Measurements from ENCODE around the gene ORAI2.
A peak's percentile ranks its signal among the peaks of the same experiment; 100 is the strongest.
"Not testable (repeated sequence)": the region's sequence is repeated elsewhere in the genome, so short reads cannot be mapped to it uniquely, and the experiment has no call there.

ORAI2 gene

GRCh38 chr7:102450242-102450641 is 16.9 kb downstream of the ORAI2 start:
- peak; percentile 64 for DNase-seq (ENCODE audit: low spot score)
- in situ Hi-C loops (cut with MboI; ENCODE audit: low pct_unique_long_range_greater_than_20kb, low sequenced_read_pairs, unreplicated experiment): no loop called here
- TF ChIP-seq, protein P1, sequence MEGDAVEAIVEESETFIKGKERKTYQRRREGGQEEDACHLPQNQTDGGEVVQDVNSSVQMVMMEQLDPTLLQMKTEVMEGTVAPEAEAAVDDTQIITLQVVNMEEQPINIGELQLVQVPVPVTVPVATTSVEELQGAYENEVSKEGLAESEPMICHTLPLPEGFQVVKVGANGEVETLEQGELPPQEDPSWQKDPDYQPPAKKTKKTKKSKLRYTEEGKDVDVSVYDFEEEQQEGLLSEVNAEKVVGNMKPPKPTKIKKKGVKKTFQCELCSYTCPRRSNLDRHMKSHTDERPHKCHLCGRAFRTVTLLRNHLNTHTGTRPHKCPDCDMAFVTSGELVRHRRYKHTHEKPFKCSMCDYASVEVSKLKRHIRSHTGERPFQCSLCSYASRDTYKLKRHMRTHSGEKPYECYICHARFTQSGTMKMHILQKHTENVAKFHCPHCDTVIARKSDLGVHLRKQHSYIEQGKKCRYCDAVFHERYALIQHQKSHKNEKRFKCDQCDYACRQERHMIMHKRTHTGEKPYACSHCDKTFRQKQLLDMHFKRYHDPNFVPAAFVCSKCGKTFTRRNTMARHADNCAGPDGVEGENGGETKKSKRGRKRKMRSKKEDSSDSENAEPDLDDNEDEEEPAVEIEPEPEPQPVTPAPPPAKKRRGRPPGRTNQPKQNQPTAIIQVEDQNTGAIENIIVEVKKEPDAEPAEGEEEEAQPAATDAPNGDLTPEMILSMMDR (IDR thresholded peaks at IDR 0.05; ENCODE audit: extremely low read depth, insufficient read depth, missing control alignments): peak; percentile 54

DNA sequence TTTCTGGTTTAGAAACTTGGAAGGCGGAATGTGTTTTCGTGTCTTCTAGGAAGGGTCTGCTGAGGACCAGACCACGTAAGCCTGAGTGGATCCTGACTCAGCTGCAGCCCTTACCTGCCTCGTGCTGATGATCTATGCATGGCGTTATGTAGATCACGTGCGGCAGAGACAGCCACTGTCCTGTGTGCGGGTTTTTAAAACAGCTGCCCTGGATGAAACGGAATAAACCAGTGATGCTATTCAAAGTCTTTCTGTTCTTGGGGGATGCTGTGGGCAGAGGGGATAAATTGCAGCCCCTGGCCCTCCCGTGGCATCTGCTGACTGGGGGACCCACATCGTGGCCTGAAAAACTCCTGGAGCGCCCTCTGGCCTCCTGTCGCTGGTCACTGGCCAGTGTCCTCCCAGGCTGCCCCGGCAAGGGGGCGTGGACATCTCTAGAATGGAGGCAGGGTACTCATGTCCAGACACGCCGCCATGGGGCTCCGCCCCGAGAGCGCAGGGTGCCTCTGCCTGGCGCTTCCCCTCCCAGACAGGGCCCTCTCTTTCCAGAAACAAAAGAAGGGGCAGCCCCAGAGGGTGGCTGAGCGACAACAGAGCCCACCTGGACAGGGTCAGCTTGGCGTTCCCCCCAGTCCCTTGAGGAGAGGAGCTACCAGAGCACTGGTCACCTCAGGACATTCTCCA is 18.1 kb downstream of the ORAI2 start:
- TF ChIP-seq, protein P1 (IDR thresholded peaks at IDR 0.05; ENCODE audit: extremely low read depth, insufficient read depth, missing control alignments): no peak
- in situ Hi-C loops (cut with MboI; ENCODE audit: low pct_unique_long_range_greater_than_20kb, low sequenced_read_pairs, unreplicated experiment): no loop called here
- peak; percentile 15 for DNase-seq (ENCODE audit: low spot score)

GRCh38 chr7:102452451-102452850 is 19.1 kb downstream of the ORAI2 start:
- in situ Hi-C loops (cut with MboI; ENCODE audit: low pct_unique_long_range_greater_than_20kb, low sequenced_read_pairs, unreplicated experiment): no loop called here
- no peak for DNase-seq (ENCODE audit: low spot score)
- TF ChIP-seq, protein P1 (IDR thresholded peaks at IDR 0.05; ENCODE audit: extremely low read depth, insufficient read depth, missing control alignments): no peak

DNA sequence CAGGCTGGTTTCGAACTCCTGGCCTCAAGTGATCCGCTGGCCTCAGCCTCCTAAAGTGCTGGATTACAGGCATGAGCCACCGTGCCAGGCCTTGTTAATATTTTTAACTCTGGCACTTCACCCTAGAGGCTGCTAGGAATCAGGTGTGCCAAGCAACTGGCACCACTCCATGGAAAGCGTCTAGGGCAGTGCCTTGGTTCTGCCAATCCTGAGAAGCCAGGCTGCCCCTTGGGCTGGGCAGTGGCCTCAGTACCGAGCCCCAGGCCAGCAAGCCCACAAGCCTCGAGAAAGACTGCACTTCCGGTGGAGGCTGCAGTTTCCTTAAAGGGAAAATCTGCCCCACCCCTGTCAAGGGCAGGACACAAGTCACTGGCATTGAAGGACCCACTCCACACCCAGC is 19.9 kb downstream of the ORAI2 start:
- DNase-seq (ENCODE audit: low spot score): no peak
- TF ChIP-seq, protein P1 (IDR thresholded peaks at IDR 0.05; ENCODE audit: extremely low read depth, insufficient read depth, missing control alignments): no peak
- in situ Hi-C loops (cut with MboI; ENCODE audit: low pct_unique_long_range_greater_than_20kb, low sequenced_read_pairs, unreplicated experiment): no loop called here

DNA sequence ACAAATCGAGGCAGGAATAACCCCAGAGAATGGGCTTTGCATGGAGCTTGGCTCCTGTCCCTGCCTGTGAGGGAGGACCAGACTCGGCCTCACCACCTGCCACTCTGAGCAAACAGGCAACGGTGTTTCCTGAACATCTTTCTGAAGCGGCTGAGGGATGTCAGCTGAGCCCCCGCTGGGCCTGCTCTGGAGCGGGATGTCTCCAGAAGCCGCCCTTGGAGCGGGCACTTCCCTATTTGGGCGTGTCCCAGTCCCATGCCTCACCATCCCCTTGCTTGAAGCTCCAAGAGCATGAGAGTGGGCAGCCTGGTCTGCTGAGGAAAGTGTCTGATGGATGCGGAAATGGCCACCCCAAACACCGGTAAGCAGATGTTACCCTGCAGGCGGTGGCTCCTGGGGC is 21.1 kb downstream of the ORAI2 start:
- peak; percentile 19 for DNase-seq (ENCODE audit: low spot score)
- TF ChIP-seq, protein P1 (IDR thresholded peaks at IDR 0.05; ENCODE audit: extremely low read depth, insufficient read depth, missing control alignments): no peak
- in situ Hi-C loops (cut with MboI; ENCODE audit: low pct_unique_long_range_greater_than_20kb, low sequenced_read_pairs, unreplicated experiment): no loop called here

GRCh38 chr7:102454932-102455331 is 21.6 kb downstream of the ORAI2 start:
- in situ Hi-C loops (cut with MboI; ENCODE audit: low pct_unique_long_range_greater_than_20kb, low sequenced_read_pairs, unreplicated experiment): not testable (repeated sequence)

DNA sequence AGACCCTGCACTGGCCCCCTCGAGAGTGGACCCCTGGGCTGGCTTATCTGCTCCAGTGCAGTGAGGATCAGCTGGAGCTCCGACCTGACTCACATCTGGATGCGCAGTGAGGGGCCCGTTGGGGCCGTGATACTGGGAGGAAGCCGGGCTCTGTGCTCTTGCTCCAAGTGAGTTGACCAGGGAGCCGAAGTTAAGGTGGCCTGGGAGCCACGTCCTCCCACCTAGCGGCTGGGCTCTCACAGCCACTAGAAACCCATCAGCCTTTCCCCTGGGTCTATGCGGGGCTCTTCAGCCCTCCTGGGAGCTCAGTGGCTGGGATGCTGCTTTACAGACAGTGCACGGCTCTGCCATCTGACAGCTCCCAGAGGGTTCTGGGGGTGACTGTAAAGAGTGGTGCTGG is 22.2 kb downstream of the ORAI2 start:
- TF ChIP-seq, protein P1 (IDR thresholded peaks at IDR 0.05; ENCODE audit: extremely low read depth, insufficient read depth, missing control alignments): no peak
- in situ Hi-C loops (cut with MboI; ENCODE audit: low pct_unique_long_range_greater_than_20kb, low sequenced_read_pairs, unreplicated experiment): no loop called here
- DNase-seq (ENCODE audit: low spot score): peak; percentile 23

More at GRCh38 chr7:102454932-102455331, 21.6 kb downstream of the ORAI2 start:
- not testable (repeated sequence) for DNase-seq (ENCODE audit: low spot score)
